ENCODE data around the gene KIF14.

DNA sequence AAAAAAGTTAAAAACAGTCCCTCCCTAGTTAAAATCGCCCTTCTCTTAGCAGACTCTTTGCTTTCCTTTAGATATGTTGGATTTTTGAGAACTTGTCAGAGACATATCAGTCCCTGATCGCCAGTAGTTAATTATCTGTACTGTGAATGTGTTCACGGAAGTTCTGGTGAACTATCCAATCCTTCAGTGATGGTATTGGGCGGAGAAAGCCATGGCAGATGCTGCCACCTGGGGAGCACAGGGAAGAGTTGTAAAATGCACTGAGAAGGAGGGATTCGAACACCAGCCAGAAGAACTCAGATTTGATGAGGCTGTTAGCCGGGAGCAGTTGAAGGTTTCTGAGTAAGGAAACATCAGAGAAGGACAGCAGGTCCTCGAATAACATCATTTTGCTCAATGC lies 17.5 kb upstream of the KIF14 start:
- TF ChIP-seq, protein P1, sequence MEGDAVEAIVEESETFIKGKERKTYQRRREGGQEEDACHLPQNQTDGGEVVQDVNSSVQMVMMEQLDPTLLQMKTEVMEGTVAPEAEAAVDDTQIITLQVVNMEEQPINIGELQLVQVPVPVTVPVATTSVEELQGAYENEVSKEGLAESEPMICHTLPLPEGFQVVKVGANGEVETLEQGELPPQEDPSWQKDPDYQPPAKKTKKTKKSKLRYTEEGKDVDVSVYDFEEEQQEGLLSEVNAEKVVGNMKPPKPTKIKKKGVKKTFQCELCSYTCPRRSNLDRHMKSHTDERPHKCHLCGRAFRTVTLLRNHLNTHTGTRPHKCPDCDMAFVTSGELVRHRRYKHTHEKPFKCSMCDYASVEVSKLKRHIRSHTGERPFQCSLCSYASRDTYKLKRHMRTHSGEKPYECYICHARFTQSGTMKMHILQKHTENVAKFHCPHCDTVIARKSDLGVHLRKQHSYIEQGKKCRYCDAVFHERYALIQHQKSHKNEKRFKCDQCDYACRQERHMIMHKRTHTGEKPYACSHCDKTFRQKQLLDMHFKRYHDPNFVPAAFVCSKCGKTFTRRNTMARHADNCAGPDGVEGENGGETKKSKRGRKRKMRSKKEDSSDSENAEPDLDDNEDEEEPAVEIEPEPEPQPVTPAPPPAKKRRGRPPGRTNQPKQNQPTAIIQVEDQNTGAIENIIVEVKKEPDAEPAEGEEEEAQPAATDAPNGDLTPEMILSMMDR (IDR thresholded peaks at IDR 0.05): no peak
- TF ChIP-seq POLR2A (IDR thresholded peaks at IDR 0.05) (no peak), EP300 (IDR thresholded peaks at IDR 0.05) (no peak)

Data from tibial nerve (tissue), 4 donors.